Stimulated activated CD8-positive, alpha-beta memory T cell treated with anti-CD3 and anti-CD28 coated beads, Interleukin-12 subunit alpha, Interleukin-12 subunit beta, amount 100 ng/mL, for 4 hours (primary cell): ENCODE results near the gene S100PBP.

Experiments used
- DNase-seq: peaks from one replicate; pipeline ENCODE4 v3.0.0-alpha.2; 2020; ENCODE audit warnings: low read depth

The S100PBP gene

GRCh38 chr1:32870615-32871363, 53.3 kb downstream of the S100PBP start, which contains the start of gene FNDC5:
Gene FNDC5, minus strand, starts transcription at chr1:32870912.
- DNase-seq, result no peak

- no peak for DNase-seq
These were observed 54.1 kb downstream of the S100PBP start for GRCh38 chr1:32871364-32872191.

GRCh38 chr1:32872192-32872460, 54.7 kb downstream of the S100PBP start:
- no peak for DNase-seq

DNA sequence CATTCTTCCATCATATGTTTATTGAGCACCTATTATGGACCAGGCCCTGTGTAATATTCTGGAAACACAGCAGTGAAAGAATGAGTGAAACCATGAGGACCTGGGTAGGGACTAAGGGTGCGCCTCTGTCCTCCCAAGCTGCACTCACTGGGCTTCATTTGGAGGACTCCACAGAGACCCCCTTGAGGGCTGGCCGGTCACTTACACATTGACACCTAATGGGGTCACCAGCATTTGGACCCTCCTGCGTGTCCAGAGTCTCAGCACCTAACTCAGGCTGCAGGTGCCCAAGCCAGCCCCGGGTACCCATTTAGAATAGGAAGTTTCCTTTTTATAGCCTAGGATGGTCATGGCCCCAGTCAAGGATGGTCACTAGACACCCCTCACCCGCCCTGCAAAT, 56.0 kb downstream of the S100PBP start:
- DNase-seq, result no peak

GRCh38 chr1:32874860-32875752, 57.7 kb downstream of the S100PBP start:
- no peak for DNase-seq

- DNase-seq, result peak; percentile 27
These were observed 59.1 kb downstream of the S100PBP start for GRCh38 chr1:32876341-32877210.

DNA sequence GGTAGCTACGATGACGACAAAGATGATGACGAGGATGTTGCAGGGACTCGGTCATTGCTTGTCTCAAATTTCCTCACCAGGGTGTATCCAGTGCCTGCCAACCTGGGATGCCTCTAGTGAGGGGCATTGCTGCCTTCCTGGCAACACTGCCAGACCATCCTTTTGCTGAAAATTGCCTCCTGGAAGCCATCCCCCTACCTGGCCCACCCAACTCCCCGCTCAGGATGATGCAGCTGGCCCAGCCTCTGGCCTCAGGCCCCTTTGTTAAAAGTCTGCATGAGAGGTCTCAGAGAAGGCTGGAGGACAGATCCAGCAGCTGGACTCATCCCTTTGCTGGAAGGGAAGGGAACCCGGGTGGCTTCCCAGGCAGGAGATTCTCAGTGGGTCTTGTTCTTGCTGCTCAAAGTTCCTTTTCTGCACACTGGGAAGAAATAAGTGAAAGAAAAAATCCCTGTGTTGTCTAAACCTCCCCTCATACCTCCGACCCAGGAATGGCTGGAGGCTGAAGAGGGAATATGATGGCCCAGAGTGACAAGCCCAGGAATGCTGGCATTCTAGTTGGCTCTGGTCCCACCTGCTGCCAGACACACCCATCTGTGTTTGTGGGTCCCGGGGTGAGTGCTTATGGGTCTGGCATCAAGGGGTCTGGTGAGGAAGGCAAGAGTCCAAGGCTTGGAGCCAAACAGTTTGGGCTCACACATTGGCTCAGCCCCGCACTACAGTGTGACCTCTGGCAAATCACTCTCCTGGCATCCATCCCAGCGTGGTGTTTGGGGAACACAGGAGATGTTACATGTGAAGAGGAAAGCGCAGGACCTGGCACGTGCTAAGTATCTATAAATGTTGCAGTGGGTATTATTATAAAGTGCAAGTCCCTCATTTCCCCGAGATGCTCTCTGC, 60.0 kb downstream of the S100PBP start:
- no peak for DNase-seq

DNA sequence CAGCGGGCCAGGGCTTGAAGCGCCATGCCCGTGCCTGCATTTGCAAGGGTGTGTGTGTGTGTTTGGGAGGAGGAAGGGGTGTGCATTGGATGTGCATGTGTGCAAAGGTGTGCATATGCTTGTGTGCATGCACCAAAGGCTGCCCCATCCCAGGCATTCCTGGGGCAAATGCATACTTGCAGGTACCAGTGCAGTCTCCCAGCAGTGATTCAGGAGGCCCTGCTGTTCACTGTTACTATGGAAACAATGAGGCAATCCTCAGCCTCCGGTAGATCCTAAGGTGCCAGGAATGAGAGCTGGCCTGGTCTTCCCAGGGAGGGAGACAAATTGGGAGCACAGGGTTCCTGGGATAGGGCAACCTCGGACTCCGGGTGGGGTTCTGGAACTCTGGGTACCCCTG, 60.7 kb downstream of the S100PBP start:
- no peak for DNase-seq

- no peak for DNase-seq
These were observed 61.2 kb downstream of the S100PBP start for GRCh38 chr1:32878637-32879041.

GRCh38 chr1:32881291-32881690, 63.8 kb downstream of the S100PBP start:
- DNase-seq, result no peak

DNA sequence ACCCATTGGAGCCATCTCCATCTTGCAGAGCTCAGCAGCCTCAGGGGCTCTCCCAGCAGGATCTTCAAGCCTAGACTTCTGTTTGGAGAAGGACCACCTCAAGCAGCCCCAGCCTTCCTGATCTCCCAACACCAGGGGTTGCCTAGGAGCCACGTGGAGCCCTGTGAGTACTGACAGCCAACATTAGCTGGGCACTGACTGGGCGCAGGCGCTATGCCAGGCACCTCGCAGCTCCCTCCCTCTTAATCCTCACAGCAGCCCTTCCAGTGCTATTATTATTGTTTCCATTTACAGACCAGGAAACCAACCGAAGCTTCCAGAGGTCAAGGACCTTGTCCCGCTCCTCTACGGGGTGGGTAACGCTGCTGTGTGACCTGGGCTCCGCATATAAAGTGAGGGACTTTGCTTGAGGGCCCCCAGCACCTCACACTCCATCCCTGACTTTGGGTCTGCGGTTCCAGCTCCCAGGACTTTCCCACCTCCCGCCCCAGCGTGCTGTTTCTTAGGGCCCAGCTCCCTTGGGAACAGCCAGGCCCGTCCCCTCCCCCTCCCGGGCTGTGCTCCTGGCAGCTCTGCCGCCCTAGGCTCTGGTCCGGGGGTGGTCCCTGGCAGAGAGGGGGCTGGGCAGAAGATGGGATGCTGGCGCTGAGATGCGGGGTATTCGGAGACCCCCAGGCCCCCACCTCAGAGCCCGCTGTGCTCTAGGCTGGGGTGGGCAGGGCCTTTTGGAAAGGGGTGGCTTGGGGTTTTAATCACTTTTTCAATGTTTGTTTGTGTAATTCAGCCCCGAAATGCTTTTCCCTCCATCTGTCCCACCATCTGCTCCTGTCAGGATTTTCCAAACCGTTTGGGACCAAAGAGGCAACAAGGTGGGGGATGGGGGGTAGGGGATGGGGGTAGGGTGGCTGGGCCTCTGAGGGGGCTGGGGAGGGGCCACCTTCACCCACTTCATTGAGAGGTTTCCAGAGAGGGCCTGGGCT, 64.7 kb downstream of the S100PBP start:
- no peak for DNase-seq

DNA sequence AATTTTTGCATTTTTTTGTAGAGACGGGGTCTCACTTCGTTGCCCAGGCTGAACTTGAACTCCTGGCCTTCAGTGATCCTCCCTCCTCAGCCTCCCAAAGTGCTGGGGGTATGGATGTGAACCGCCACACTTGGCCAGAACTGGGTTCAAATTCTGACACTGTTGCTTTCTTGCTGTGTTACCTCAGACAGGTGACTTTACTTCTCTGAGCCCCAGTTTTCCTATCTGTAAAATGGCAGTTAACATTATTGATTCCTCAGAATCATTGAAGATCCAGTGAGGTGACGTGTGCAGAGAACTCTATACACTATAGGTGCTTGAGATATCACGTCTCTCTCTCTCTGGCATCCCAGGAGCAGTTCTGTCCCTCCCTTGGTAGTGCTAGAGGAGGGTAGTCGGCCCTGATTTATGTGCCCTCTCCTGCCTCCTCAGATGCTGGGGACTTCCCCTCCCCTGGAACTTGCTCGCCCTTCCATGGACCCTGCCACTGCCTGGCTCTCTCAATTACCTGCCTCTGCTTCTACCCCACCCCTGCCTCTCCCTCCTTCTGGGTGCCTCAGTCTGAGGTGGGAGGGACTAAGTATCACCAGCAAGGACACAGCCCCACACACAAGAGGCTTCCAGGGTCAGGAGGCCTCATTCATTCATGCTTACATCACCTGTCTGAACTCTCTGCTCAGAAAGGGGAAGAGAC, 66.0 kb downstream of the S100PBP start:
- no peak for DNase-seq

- DNase-seq, result no peak
These were observed 66.5 kb downstream of the S100PBP start for GRCh38 chr1:32884032-32884372.

- DNase-seq, result no peak
These were observed 67.3 kb downstream of the S100PBP start for GRCh38 chr1:32884726-32885125.

GRCh38 chr1:32885676-32886003, 68.2 kb downstream of the S100PBP start:
- no peak for DNase-seq

- no peak for DNase-seq
These were observed 68.8 kb downstream of the S100PBP start, which contains the start of gene HPCA for GRCh38 chr1:32886004-32886827. Gene HPCA, plus strand, starts transcription at chr1:32886491. Its CDS starts 2,408 bp downstream, at chr1:32888899.

DNA sequence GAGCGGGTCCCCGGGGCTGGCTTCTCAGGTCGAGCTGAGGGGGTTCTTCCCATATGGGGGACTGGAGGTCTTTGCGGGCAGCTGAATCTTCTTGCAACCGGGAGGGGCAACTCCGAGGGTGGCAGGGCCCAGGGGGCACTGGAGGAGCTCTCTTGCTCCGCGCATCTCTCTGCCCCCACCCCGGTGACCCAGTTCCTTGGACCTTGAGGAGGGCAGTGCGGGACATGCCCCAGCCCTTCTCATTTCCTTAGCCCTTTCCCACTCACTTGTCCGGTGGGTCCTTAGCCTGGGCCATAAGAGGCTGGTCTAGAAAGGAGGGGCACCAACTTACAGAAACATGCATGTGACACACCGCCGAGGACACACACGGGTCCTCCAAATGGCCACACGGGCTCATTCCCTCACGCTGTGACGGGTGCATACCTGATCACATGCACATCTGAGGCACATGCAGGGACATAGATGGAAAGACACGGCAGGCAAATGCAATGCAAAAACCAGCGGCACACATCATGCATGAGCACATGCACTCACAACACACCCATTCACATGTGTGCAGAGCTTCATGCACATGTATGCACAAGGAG, 69.5 kb downstream of the S100PBP start:
- DNase-seq, result no peak

DNA sequence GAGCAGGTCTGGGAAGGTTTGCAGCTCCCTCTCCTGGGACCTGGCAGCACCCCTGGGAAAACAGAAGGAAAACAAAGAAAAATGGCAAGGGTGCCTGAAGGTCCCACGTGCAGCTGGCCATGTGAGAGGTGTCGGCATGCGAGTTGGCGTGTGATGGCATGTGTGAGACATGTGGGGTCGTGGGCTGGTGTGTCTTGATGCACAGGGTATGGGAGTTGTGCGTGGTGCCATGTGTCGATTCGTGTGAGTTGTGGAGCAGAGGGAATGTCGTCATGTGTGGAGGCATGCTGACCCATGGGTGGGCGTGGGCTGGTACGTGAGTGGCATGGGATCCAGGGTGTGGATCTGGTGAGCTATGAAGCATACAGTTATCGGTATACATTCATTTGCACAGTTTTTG, 70.2 kb downstream of the S100PBP start:
- DNase-seq, result no peak
